Fibroblast of the conjunctiva (primary cell): Measurements from ENCODE around the gene JARID2.
"Not testable (repeated sequence)": the region's sequence is repeated elsewhere in the genome, so short reads cannot be mapped to it uniquely, and the experiment has no call there.

Source experiments
- DNase-seq: peaks from one replicate; pipeline ENCODE4 v3.0.0-alpha.2; 2010; ENCODE audit warnings: low read depth

Gene JARID2

DNA sequence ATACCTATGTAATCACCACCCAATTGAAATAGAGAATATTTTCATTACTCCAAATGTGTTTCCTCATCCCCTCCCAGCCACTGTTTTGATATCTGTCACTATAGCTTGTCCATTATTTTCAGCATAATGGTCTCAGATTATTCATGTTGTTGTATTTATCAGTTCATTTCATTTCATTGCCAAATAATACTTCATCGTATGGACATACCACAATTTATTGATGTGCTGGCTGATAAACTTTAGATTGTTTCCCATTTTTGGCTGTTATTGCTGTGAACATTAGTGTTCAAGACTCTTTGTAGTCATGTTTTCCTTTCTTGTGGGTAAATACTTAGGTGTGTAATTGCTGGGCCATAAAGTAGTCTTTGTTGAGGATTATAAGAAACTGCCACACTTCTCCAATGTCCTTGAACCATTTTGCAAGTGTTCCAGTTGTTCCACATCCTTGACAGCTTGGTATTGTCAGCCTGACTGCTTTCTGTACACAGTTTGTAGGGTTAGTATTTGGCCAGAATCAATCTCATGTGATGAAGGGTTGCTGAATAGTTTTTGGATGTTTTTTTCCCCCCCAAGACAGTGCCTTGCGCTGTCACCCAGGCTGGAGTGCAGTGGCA lies 44.3 kb downstream of the JARID2 start:
- no peak for DNase-seq

- DNase-seq = no peak
Observed at GRCh38 chr6:15290962-15291704, 45.3 kb downstream of the JARID2 start.

GRCh38 chr6:15292721-15293302 lies 46.9 kb downstream of the JARID2 start:
- no peak for DNase-seq

GRCh38 chr6:15293674-15294073 lies 47.8 kb downstream of the JARID2 start:
- DNase-seq = no peak

GRCh38 chr6:15294504-15294903 lies 48.6 kb downstream of the JARID2 start:
- DNase-seq = no peak

- no peak for DNase-seq
Observed at GRCh38 chr6:15296249-15296648, 50.4 kb downstream of the JARID2 start.

GRCh38 chr6:15296735-15297134 lies 50.9 kb downstream of the JARID2 start:
- no peak for DNase-seq

- DNase-seq = not testable (repeated sequence)
Observed at GRCh38 chr6:15297167-15297566, 51.3 kb downstream of the JARID2 start.

GRCh38 chr6:15297895-15298590 lies 52.2 kb downstream of the JARID2 start:
- DNase-seq = no peak

DNA sequence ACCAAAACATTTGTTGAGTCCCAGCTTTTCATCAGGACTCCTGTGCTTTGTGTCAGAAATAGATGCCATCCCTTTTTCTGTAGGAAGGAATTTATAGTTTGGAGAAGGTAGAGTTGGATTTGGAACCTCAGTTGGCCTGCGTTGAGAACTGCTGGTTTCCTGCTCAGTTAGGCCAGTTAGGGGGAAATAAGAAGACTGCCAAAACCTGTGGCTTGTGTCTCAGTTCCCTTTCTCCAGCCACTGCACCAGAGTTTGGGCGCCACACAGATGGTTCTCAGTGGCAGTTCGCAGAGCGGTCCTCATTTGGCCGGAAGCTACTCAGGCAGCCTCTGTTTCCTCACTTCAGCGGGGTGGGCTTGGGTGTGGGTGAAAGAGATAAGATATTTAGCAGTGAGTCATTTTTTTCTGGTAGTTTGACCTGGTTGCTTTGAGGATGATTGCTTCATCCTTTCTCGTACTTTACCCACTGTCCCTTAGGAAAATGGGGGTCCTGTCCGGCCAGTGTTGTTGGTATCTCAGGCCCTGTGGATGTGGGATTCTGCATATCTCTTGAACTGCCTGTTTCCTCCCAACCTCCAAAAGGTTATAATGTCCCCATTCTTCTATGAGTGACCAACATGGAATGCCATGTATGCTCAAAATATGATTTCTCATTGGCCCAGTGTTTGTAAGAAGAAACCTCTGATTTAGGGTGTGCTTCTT lies 53.7 kb downstream of the JARID2 start:
- DNase-seq = no peak

DNA sequence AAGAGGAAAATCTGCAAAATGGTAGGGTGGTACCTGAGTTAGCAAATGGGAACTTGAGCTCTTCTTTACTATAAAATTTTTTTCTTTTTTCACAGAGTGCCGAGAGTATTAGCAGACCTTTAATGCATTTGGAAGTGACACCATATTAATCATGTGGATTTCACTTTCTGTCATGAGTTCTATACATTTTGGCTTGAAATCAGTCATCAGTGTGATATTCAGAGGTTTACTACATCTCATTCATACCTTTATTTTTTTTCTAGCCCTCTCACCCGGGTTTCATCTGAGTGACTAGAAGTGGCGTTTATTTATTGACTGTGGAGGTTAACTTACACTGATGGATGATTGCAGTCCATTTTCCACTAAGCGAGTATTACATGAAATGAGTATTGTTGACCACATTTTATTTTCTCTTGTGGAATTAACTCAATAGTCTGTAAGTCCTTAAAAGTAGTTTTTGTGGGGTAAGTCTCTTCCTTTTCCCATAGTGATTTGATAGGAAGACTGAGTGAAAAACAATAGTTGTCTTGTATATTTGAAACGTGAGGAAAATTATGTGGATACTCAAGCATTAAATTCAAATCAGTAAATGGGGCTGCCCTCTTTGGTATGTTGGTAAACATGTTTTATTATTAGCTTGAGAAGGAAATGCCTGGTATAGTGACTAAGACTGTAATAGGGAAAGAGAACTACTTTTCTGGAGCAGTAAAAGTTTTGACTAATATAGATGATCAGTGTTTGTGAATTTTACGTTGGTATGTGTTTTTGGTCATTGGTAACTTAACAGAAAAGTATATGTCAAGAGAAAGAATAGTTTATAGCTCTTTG lies 55.5 kb downstream of the JARID2 start:
- no peak for DNase-seq

- DNase-seq = no peak
Observed at GRCh38 chr6:15303162-15303919, 57.5 kb downstream of the JARID2 start.

GRCh38 chr6:15303920-15304291 lies 58.0 kb downstream of the JARID2 start:
- no peak for DNase-seq

DNA sequence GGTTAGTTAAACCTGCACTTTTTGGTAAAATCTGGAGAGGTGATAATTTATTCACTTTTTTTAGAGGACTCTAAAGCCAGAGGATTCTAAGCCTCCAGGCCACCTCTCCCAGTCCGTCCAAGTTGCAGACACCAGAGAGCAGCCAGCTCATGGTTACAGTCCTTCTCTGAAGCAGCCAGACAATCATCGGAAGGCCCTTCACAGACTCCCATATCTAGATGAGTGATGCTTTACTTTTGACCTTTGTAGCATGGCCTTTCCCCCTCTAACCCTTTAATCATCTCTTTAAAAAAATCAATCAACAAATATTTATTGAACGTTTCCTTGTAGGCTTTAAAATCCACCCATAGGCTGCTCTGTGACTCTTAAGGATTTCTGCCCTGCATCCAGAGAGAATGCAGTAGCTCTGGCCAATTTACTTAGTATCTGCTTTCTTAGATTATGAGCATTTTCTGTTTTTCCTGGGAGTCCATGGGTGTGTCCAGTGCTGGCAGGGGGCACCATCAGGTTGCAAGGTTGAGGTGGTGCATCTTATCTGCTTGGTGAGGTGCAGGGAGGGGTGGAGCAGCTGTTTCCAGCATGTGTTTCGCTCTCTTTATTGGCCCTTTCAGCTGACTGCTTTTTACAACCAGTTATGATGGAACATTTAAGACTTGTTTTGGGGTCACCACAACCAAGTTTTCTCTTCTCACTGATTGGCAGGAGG lies 58.6 kb downstream of the JARID2 start:
- DNase-seq = no peak

- no peak for DNase-seq
Observed at GRCh38 chr6:15305496-15305895, 59.6 kb downstream of the JARID2 start.

GRCh38 chr6:15305909-15306308 lies 60.0 kb downstream of the JARID2 start:
- no peak for DNase-seq

DNA sequence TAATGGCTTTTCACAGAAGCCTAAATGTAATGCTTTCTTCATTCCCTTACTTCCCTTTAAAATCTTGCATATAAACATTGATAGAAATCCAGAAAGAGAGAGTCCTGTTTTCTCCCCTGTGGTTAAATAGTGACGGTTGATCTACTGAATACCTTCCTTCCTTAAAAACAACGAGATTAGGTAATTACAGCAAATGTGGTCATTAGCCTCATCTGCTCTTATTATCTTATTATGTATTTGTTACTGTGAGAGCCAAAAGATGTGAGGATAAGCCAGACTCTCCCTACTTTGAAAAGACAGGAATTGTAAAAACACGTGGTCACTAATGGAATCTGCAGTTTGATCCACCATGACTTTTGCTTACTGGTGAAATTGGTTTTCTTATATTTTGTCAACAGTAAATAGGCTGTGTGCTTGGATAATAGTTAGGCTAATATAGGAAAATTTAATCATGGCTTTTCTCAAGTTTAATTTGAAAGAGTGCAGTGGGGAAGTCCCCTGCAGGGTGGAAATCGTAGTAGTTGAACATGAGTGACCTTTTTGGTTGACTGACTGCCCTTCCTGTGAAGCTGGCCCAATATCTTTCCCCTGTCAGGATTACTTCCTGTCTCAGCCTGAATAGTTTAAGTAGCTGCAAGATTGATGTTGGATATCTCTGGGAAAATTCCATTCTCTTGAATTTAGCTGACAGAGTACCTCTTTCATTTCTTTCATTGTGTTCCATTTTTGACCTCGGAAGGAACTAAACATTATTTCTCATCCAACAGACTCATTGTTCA lies 62.8 kb downstream of the JARID2 start:
- DNase-seq = no peak

GRCh38 chr6:15309611-15310283 lies 63.9 kb downstream of the JARID2 start:
- no peak for DNase-seq

- DNase-seq = no peak
Observed at GRCh38 chr6:15310680-15311079, 64.8 kb downstream of the JARID2 start.
